Tibial artery (tissue), 4 donors: Measurements from ENCODE around the gene SRRM1.

ENCODE experiments used
- DNase-seq, 2 donors: peaks; one replicate each; pipeline ENCODE4 v3.0.0-alpha.2; 2019
- H3K27ac ChIP-seq, 2 donors: fragments of 200-600 bp; sonication (generic) in 1 of 2; 1 replicate in 1 of 2; 2 replicates in 1 of 2; pipeline ENCODE4 v1.5.1; 2018 to 2019; ENCODE audit warnings: mild to moderate bottlenecking in 1 of 2
- H3K27me3 ChIP-seq, 2 donors: fragments of 200-600 bp; sonication (generic) in 1 of 2; one replicate each; pipeline versions ENCODE4 v1.5.1 to v1.6.0; 2016 to 2019
- H3K36me3 ChIP-seq, 3 donors: fragments of 200-600 bp; sonication (generic) in 2 of 3; one replicate each; pipeline ENCODE4 v1.5.1; 2016 to 2019; ENCODE audit warnings: mild to moderate bottlenecking in 2 of 3
- H3K4me1 ChIP-seq, 4 donors: fragments of 200-600 bp; sonication (generic) in 2 of 4; 1 replicate in 3 of 4; 2 replicates in 1 of 4; pipeline ENCODE4 v1.5.1; 2016 to 2019
- H3K4me3 ChIP-seq, 2 donors: fragments of 200-600 bp; sonication (generic) in 1 of 2; 1 replicate in 1 of 2; 2 replicates in 1 of 2; pipeline ENCODE4 v1.5.1; 2018 to 2019; ENCODE audit warnings: mild to moderate bottlenecking in 2 of 2
- H3K9me3 ChIP-seq, 3 donors: fragments of 200-600 bp; sonication (generic) in 1 of 3; one replicate each; pipeline ENCODE4 v1.5.1; 2016 to 2019
- CTCF ChIP-seq, 2 experiments: fragments of 200-600 bp in 1 of 2; fragments of 450-650 bp in 1 of 2; IDR thresholded peaks; one replicate each; pipeline ENCODE4 v1.5.1; 2017 to 2019; ENCODE audit warnings: antibody characterized with exemption in 2 of 2, mild to moderate bottlenecking in 1 of 2, moderate library complexity in 1 of 2
- intact Hi-C: fragments of 100-400 bp; cut with DNase I; formaldehyde crosslinking; loops from one replicate; pipeline ENCODE4 v1.15.0; 2023; ENCODE audit warnings: low total_unique reads

Gene SRRM1

DNA sequence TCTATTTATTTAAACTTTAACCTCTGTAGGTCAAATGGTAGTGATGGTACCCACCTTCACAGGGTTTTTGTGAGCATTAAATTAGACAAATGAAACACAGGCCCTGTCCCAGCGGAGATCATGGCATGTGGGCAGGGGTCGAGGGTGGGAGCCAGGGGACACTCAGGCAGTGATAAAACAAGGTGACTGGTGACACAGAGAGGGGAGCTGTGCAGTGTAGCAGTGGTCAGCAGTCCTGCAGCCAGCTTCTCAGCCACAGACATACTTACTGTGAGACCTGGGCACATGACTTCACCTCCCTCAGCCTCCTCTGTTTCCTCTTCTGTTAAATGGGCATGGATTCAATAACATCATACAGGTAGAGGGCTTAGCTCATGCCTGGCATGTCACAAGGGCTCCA, 44.9 kb downstream of the SRRM1 start:
- Histone ChIP-seq H3K9me3 (no peaks in the 10 kb centered on the region), H3K27me3 (no peaks in the 10 kb centered on the region), H3K36me3 (no peaks in the 10 kb centered on the region), H3K27ac (no peak overlapping the region), H3K4me1 (peaks cover 0 to 16% (median 6%) of the 10 kb centered on the region in 4 donors), H3K4me3 (no peak overlapping the region)
- no peak for TF ChIP-seq CTCF (IDR thresholded peaks at IDR 0.05)
- intact Hi-C loops = no loop called here
- DNase-seq = peak in 1 of 2 donors; percentile 52

DNA sequence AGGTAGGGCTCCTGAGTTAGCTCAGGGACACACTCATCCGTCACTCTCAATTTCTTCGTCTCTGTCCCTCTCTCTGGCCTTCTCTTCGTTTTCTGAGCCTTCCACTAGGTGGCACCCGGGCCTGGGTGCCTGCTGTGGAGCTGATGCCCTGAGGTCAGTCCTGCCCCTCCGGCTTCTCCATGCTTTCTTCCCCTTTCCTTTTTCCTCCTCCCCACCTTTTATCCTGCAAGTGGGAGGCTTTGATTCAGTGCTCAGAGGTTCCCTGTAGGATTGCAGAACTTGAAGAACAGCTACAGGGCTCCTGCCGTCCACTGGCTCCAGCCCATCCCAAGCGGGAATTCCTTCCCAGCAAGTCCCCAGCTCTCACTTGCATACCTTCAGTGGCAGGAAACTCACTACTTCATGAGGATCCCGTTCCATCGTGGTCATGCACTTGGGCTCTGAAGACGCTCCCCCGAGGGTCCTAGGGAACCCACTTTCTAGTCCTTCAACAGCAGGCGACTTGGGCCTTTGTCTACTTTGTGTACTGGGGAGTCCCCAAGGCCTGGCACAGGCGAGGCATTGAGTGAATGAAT, 45.6 kb downstream of the SRRM1 start:
- no peaks in the 10 kb centered on the region for H3K9me3 ChIP-seq
- H3K27ac ChIP-seq = no peak overlapping the region
- DNase-seq = peak; percentile 81 to 83
- H3K27me3 ChIP-seq = no peaks in the 10 kb centered on the region
- H3K4me1 ChIP-seq = peaks cover 0 to 12% (median 4%) of the 10 kb centered on the region in 4 donors
- no peaks in the 10 kb centered on the region for H3K36me3 ChIP-seq
- intact Hi-C loops = no loop called here
- TF ChIP-seq CTCF (IDR thresholded peaks at IDR 0.05) = peak; percentile 82 to 91
- no peak overlapping the region for H3K4me3 ChIP-seq

DNA sequence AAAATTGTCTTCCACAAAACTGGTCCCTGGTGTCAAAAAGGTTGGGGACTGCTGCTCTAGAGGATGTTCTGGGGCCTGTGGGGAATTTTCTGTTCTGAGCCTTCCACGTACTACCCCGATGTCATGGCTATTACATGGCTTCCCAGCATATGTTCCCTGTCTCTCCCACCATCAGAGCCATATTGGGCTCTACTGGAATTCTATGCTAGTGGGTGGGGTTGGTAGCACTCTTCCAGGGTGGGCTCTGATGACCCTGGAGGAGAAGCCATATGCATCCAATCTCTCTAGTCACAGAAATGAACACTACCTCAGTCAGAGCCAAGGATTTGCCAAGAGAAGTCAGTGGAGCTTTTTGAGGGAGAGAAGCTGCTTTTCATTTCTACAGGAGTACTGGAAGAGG, 47.9 kb downstream of the SRRM1 start:
- TF ChIP-seq CTCF (IDR thresholded peaks at IDR 0.05) = no peak

DNA sequence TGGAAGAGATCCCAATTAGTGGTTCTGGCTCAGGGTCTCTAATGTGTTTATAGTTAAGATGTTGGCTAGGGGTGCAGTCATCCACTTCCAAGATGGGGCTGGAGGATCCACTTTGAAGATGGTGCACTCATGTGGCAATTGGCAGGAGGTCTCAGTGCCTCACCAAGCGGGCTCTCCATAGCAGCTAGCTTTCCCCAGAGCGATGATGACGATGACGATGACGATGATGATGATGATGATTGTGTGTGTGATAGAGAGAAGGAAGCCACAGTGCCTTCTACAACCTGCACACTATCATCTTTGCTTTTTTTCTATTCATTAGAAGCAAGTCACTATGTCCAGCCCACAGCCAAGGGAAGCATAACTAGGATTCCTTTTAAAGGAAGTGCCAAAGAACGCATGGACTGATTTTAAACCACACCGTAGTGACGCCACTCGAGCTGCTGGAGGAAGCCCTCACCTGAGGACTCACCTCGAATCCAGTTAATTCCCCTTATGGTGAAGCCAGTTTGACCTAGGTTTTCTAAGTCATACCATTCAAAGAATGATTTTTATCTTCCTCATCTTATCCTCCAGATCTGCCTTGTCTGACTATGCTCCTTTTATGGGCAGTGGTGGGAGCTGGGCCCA, 49.4 kb downstream of the SRRM1 start:
- no peak for TF ChIP-seq CTCF (IDR thresholded peaks at IDR 0.05)
- no peak for DNase-seq
- no peak overlapping the region for H3K4me3 ChIP-seq
- no peaks in the 10 kb centered on the region for H3K9me3 ChIP-seq
- no peak overlapping the region for H3K27ac ChIP-seq
- H3K27me3 ChIP-seq = no peaks in the 10 kb centered on the region
- peaks cover 0 to 22% (median 3%) of the 10 kb centered on the region in 4 donors for H3K4me1 ChIP-seq
- no peaks in the 10 kb centered on the region for H3K36me3 ChIP-seq
- intact Hi-C loops = loop anchor here (10.0 kb wide), 1 partner anchor 52 kb away; the partner anchor contains the start of gene CLIC4

More for the DNA sequence above, 47.9 kb downstream of the SRRM1 start:
- intact Hi-C loops = loop anchor here (2.0 to 10.0 kb wide), 2 partner anchors 54 to 138 kb away; partner anchors contain the start of gene CLIC4
- Histone ChIP-seq H3K27me3 (no peaks in the 10 kb centered on the region), H3K36me3 (no peaks in the 10 kb centered on the region), H3K9me3 (no peaks in the 10 kb centered on the region), H3K27ac (no peak overlapping the region), H3K4me1 (peaks cover 0 to 22% (median 3%) of the 10 kb centered on the region in 4 donors), H3K4me3 (no peak overlapping the region)
- DNase-seq = no peak

DNA sequence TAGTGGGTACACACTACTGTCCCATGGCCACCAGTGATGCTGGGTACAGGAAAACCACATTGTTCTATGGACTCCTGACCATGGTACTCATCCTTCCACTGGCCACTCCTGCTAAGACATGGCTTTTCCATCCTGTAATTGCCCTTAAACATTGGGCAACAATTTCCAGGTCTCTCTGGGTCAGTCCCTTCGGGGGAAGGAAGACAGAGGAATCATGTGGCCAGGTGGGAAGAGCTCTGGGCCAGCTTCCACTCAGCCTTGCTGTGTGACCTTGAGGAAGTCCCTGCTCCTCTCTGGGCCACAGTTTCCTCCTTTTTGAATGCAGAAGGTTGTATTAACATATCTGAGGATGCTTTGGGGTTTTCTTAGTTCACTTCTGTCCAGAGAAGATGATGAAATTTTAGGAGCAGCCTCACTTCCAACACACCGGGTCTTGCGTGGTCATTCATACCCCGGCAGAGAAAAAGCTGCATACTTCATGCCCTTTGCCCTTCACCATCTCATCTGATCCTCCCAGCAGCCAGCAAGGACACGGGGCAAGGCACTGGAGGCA, 50.8 kb downstream of the SRRM1 start:
- Histone ChIP-seq H3K9me3 (no peaks in the 10 kb centered on the region), H3K27me3 (no peaks in the 10 kb centered on the region), H3K27ac (no peak overlapping the region), H3K4me3 (no peak overlapping the region), H3K4me1 (peaks cover 0 to 14% (median 0%) of the 10 kb centered on the region in 4 donors), H3K36me3 (no peaks in the 10 kb centered on the region)
- DNase-seq = no peak
- intact Hi-C loops = loop anchor here (10.0 kb wide), 1 partner anchor 51 kb away; the partner anchor contains the start of gene CLIC4
- no peak for TF ChIP-seq CTCF (IDR thresholded peaks at IDR 0.05)
